Naive B cell (primary cell): ENCODE data around the gene IL17RA. TPM values are rescaled to one million over a fixed set of nuclear protein-coding genes. Genes with fewer than 3 reads are reported as not detected.
"Not testable (repeated sequence)": the region's sequence is repeated elsewhere in the genome, so short reads cannot be mapped to it uniquely, and the experiment has no call there.

Experiments used
- ATAC-seq, 2 donors: fragments of 150-1000 bp; cut with Tn5 transposase; 2 replicates each; pipeline ENCODE4 v1.10.0; 2021; ENCODE audit warnings: low read depth in 2 of 2, mild to moderate bottlenecking in 2 of 2, moderate library complexity in 2 of 2
- DNase-seq: peaks from one replicate; pipeline ENCODE4 v3.0.0; 2022
- H3K27ac Mint-ChIP-seq, 6 donors: one replicate each; pipeline ENCODE4 v1.8.0; 2020 to 2022; ENCODE audit warnings: mild to moderate bottlenecking in 6 of 6, mixed read lengths in 6 of 6, moderate library complexity in 5 of 6, inconsistent platforms in 2 of 6
- H3K27me3 Mint-ChIP-seq, 3 donors: one replicate each; pipeline ENCODE4 v1.8.0; 2021 to 2022; ENCODE audit warnings: mixed read lengths in 3 of 3, mild to moderate bottlenecking in 1 of 3
- H3K36me3 Mint-ChIP-seq, 2 donors: one replicate each; pipeline ENCODE4 v1.8.0; 2020 to 2022; ENCODE audit warnings: mixed read lengths in 2 of 2, inconsistent platforms in 1 of 2, mild to moderate bottlenecking in 1 of 2
- H3K4me1 Mint-ChIP-seq, 3 donors: one replicate each; pipeline ENCODE4 v1.8.0; 2020 to 2022; ENCODE audit warnings: mixed read lengths in 3 of 3, inconsistent platforms in 1 of 3, mild to moderate bottlenecking in 1 of 3, moderate library complexity in 1 of 3
- H3K4me3 Mint-ChIP-seq, 8 donors: one replicate each; pipeline ENCODE4 v1.8.0; 2020 to 2022; ENCODE audit warnings: mild to moderate bottlenecking in 8 of 8, mixed read lengths in 8 of 8, moderate library complexity in 8 of 8, inconsistent platforms in 2 of 8
- H3K9me3 Mint-ChIP-seq, 7 donors: one replicate each; pipeline ENCODE4 v1.8.0; 2020 to 2022; ENCODE audit warnings: mixed read lengths in 7 of 7, mild to moderate bottlenecking in 5 of 7, inconsistent platforms in 2 of 7, moderate library complexity in 1 of 7
- polyA plus RNA-seq, 6 donors: library from polyadenylated mRNA; unstranded; fragments of 300-500 nt; fragmentation: Illumina TruSeq; gene quantifications; one replicate each; pipeline ENCODE4 v1.2.3, GENCODE V29; 2021; ENCODE audit warnings: low read depth in 6 of 6

The IL17RA gene
- 10 to 100 TPM in 2 of 6 donors, 1 to 10 TPM in 4; 6.4 to 14.7 (median 9.2) TPM for polyA plus RNA-seq

GRCh38 chr22:17084554-17085276 lies at the start of gene IL17RA:
Gene IL17RA (plus strand): TSS chr22:17085000. CDS start chr22:17085092, 92 bp downstream.
- ATAC-seq (peak; percentile 93 to 94), DNase-seq (peak; percentile 95)
- H3K36me3 Mint-ChIP-seq = no peaks in the 10 kb centered on the region
- peak within 1 kb of the TSS in 5 of 6 donors; percentile 74 to 92 (median 86) for H3K27ac Mint-ChIP-seq
- no peaks in the 10 kb centered on the region for H3K9me3 Mint-ChIP-seq
- H3K27me3 Mint-ChIP-seq = no peaks in the 10 kb centered on the region
- H3K4me3 Mint-ChIP-seq = peak within 1 kb of the TSS; percentile 76 to 96 (median 90)
- peaks cover 35 to 38% (median 38%) of the 10 kb centered on the region in 3 donors for H3K4me1 Mint-ChIP-seq

GRCh38 chr22:17035246-17035645 lies 49.6 kb upstream of the IL17RA start:
- no peak for DNase-seq
- Mint-ChIP-seq H3K36me3 (no peaks in the 10 kb centered on the region), H3K27ac (peak overlapping the region in 1 of 6 donors; percentile 49), H3K4me3 (peak overlapping the region; percentile 57 to 87 (median 72)), H3K9me3 (no peaks in the 10 kb centered on the region), H3K4me1 (peaks cover 4 to 11% (median 7%) of the 10 kb centered on the region in 3 donors), H3K27me3 (peaks cover 15 to 24% (median 15%) of the 10 kb centered on the region in 3 donors)
- no peak for ATAC-seq

- Mint-ChIP-seq H3K4me1 (peaks cover 4 to 11% (median 7%) of the 10 kb centered on the region in 3 donors), H3K27me3 (peaks cover 9 to 24% (median 15%) of the 10 kb centered on the region in 3 donors), H3K4me3 (peak overlapping the region; percentile 65 to 88 (median 76)), H3K27ac (peak overlapping the region in 3 of 6 donors; percentile 17 to 78 (median 50))
- not testable (repeated sequence) for H3K36me3 Mint-ChIP-seq, H3K9me3 Mint-ChIP-seq, DNase-seq
- ATAC-seq = peak; percentile 34 to 39
Measured at GRCh38 chr22:17035976-17036841, 48.6 kb upstream of the IL17RA start.

GRCh38 chr22:17036842-17037711 lies 47.7 kb upstream of the IL17RA start:
- Mint-ChIP-seq H3K27me3 (peaks cover 9 to 24% (median 15%) of the 10 kb centered on the region in 3 donors), H3K4me3 (peak overlapping the region; percentile 29 to 80 (median 64)), H3K4me1 (peaks cover 4 to 11% (median 7%) of the 10 kb centered on the region in 3 donors), H3K27ac (peak overlapping the region in 1 of 6 donors; percentile 77)
- not testable (repeated sequence) for H3K36me3 Mint-ChIP-seq, DNase-seq, H3K9me3 Mint-ChIP-seq
- ATAC-seq = peak; percentile 77 to 79

- ATAC-seq (no peak), DNase-seq (no peak)
- peaks cover 0 to 5% (median 2%) of the 10 kb centered on the region in 3 donors for H3K4me1 Mint-ChIP-seq
- H3K4me3 Mint-ChIP-seq = no peak overlapping the region
- H3K9me3 Mint-ChIP-seq = peaks cover 0 to 3% (median 0%) of the 10 kb centered on the region in 7 donors
- H3K27me3 Mint-ChIP-seq = peaks cover 5 to 13% (median 12%) of the 10 kb centered on the region in 3 donors
- peaks cover 0 to 7% of the 10 kb centered on the region in 2 donors for H3K36me3 Mint-ChIP-seq
- no peak overlapping the region for H3K27ac Mint-ChIP-seq
Measured at GRCh38 chr22:17043521-17043920, 41.3 kb upstream of the IL17RA start.

- Mint-ChIP-seq H3K9me3 (peaks cover 0 to 2% (median 0%) of the 10 kb centered on the region in 7 donors), H3K4me1 (peaks cover 0 to 8% (median 2%) of the 10 kb centered on the region in 3 donors), H3K36me3 (peaks cover 0 to 8% of the 10 kb centered on the region in 2 donors), H3K27me3 (peaks cover 0 to 14% (median 13%) of the 10 kb centered on the region in 3 donors), H3K27ac (no peak overlapping the region), H3K4me3 (no peak overlapping the region)
- DNase-seq (no peak), ATAC-seq (no peak)
Measured at GRCh38 chr22:17046566-17047348, 38.0 kb upstream of the IL17RA start.

- H3K27me3 Mint-ChIP-seq = peaks cover 0 to 14% (median 13%) of the 10 kb centered on the region in 3 donors
- H3K4me3 Mint-ChIP-seq = no peak overlapping the region
- no peak for ATAC-seq
- peaks cover 0 to 8% of the 10 kb centered on the region in 2 donors for H3K36me3 Mint-ChIP-seq
- no peak overlapping the region for H3K27ac Mint-ChIP-seq
- peaks cover 0 to 8% (median 2%) of the 10 kb centered on the region in 3 donors for H3K4me1 Mint-ChIP-seq
- no peak for DNase-seq
- H3K9me3 Mint-ChIP-seq = no peaks in the 10 kb centered on the region
Measured at GRCh38 chr22:17047656-17048055, 37.1 kb upstream of the IL17RA start.

- ATAC-seq = no peak
- Mint-ChIP-seq H3K4me3 (no peak overlapping the region), H3K27me3 (peaks cover 0 to 9% (median 7%) of the 10 kb centered on the region in 3 donors), H3K27ac (no peak overlapping the region), H3K4me1 (peaks cover 3 to 5% (median 5%) of the 10 kb centered on the region in 3 donors), H3K9me3 (no peaks in the 10 kb centered on the region), H3K36me3 (no peaks in the 10 kb centered on the region)
- DNase-seq = no peak
Measured at GRCh38 chr22:17056058-17056457, 28.7 kb upstream of the IL17RA start.

GRCh38 chr22:17056807-17057206 lies 28.0 kb upstream of the IL17RA start:
- Mint-ChIP-seq H3K27me3 (peaks cover 0 to 14% (median 10%) of the 10 kb centered on the region in 3 donors), H3K4me3 (no peak overlapping the region), H3K9me3 (no peaks in the 10 kb centered on the region), H3K4me1 (peaks cover 3 to 5% (median 5%) of the 10 kb centered on the region in 3 donors), H3K27ac (no peak overlapping the region), H3K36me3 (no peaks in the 10 kb centered on the region)
- DNase-seq (no peak), ATAC-seq (no peak)

GRCh38 chr22:17057959-17058814 lies 26.6 kb upstream of the IL17RA start:
- DNase-seq (peak; percentile 26), ATAC-seq (peak in 1 of 2 donors; percentile 30)
- H3K9me3 Mint-ChIP-seq = no peaks in the 10 kb centered on the region
- no peak overlapping the region for H3K4me3 Mint-ChIP-seq
- no peak overlapping the region for H3K27ac Mint-ChIP-seq
- peaks cover 0 to 16% (median 10%) of the 10 kb centered on the region in 3 donors for H3K27me3 Mint-ChIP-seq
- H3K4me1 Mint-ChIP-seq = peaks cover 3 to 5% (median 5%) of the 10 kb centered on the region in 3 donors
- no peaks in the 10 kb centered on the region for H3K36me3 Mint-ChIP-seq

- H3K36me3 Mint-ChIP-seq = no peaks in the 10 kb centered on the region
- no peaks in the 10 kb centered on the region for H3K9me3 Mint-ChIP-seq
- H3K27ac Mint-ChIP-seq = peak overlapping the region in 1 of 6 donors; percentile 78
- DNase-seq = no peak
- ATAC-seq = no peak
- peaks cover 3 to 5% (median 5%) of the 10 kb centered on the region in 3 donors for H3K4me1 Mint-ChIP-seq
- H3K4me3 Mint-ChIP-seq = no peak overlapping the region
- H3K27me3 Mint-ChIP-seq = peaks cover 0 to 16% (median 11%) of the 10 kb centered on the region in 3 donors
Measured at GRCh38 chr22:17060126-17060525, 24.7 kb upstream of the IL17RA start.
